Measurements from ENCODE around the gene HOTAIR. TPM values are rescaled to one million over a fixed set of nuclear protein-coding genes. Genes with fewer than 3 reads are reported as not detected.

Gene HOTAIR
- total RNA-seq, 1 experiment from 2014 or later = 8.4 TPM

DNA sequence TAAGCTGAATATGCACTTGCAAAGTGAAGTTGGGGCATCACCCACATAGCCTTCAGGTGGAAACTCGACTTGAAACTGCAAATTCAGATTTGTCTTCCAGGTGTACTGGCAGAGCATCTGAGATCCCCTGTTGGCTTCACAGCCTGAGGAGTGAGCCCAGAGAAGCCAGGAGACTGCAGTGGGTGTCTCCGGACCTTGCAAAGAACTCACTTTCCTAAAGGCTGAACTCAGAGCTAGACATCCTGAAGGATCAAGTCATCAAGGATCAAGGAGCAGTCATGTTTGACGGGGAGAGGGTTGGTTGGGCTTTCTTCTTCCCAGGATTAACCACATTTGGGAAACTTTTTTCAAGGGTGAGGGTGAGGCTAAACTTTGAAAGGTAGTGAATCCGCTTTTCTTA, 45.2 kb downstream of the HOTAIR start:
- DNase-seq (ENCODE audit: low spot score) = no peak

DNA sequence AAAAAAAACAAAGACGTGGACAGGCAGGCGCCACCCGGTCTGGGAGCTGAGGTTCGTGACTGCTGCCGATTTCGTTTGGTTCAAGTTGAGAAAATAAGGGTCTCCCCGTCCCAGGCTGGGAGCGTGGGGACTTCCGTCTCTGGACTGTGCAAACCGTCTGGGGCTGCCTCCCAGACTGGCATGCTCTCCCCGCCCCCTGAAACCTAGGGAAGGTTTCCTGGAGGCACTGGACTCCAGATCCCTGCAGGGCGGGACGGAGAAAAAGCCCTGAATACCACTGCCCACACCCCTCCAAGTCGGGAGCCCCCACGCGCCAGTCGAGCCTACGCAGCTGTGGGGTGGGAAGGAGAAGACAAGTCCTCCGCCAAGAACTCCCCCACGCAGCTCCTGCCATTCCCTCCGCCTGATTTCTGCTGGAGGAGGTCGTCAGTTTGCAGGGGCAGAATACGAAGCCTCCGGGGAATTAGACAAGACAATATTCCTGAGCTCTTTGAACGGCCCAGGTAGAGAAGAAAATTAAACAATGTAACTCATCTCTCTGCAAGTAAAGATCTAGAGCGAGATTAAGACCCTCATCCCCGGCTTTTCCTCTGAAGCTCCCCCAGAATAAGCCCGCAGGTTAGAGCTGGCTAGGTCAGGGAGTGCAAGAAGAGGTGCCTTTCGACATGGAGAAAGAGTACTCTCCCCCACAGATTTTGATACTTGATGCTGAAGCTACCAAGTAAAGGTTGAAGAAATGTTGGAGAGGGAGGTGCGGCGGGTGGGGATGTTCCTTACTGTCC, 46.5 kb downstream of the HOTAIR start:
- no peak for DNase-seq (ENCODE audit: low spot score)

DNA sequence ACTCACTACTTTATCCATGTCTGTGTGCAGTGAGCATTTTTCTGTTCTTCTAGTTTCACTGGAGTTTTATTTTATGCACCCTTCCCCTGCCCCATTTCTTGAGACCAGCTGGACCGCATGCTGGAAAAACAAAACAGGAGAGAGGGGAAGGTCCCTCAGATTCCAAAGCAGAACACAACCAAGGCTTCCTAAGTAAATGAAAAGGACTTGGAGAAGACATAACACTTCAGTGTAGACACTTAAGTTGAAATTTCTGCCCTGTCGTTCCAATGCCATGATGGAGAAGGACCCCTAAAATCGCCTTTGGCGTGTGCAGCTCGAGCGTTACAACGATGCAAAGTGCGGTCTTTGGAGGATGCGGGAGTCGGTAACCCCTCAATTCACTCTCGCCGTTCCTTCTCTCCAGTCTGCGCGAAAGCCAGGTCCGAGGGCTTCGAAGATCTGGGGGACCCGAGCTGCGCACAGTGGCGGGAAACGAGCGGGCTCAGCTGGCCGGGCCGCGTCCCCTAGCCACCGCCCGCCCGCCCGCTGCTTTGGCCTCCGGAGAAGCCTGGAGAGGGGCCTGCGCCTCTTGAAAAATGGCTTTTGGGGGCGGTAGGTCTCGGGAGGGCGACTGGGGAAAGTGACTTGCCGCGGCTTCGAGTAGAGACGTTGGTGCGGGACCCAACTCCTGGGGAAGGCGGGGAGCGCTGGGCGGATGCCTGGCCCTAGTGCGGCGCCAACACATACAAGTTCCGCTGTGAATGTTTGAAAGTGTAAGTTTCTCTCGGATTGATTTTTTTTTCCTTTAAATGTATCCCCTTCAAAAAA, 47.3 kb downstream of the HOTAIR start:
- DNase-seq (ENCODE audit: low spot score) = no peak

DNA sequence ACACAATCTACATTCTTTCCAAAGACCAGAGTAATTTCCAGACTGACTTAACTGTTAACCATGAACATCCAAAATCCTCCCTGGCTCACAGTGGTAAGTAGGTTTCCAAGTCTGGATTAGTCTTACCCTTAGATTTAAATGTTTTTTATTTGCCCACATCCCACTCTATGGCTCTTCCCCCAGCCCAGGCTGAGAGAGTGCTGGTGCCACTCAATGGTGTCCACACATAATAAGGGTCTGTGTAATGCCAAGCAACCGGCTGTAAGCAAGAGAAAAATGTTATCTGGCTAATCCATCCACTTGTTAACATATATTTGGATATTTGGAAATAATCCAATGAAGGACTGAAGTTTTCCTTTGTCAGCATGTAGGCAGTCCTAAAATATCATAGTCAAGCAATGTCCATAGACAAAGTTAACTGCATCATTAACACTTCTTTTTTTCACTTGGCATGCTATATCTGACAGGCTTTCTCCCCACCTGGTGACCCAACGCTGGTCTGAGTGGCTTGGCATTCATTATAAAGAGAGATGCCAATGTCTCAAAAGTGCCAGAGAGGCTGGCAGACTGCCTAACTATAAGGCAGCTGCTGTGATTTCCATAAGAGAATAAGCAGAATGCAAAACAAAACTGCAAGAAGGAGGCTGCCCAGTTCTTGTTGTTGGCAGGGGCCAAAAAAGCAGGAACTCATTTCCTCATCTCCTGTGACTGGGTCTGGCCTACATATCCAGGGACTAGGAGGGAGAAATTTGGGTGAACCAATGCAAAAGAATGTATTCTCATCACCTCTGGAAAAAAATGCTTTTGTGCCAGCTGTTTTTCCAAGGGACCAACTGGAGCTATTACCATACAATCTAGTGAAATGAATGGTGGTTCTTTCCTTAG, 50.0 kb downstream of the HOTAIR start:
- no peak for DNase-seq (ENCODE audit: low spot score)

DNA sequence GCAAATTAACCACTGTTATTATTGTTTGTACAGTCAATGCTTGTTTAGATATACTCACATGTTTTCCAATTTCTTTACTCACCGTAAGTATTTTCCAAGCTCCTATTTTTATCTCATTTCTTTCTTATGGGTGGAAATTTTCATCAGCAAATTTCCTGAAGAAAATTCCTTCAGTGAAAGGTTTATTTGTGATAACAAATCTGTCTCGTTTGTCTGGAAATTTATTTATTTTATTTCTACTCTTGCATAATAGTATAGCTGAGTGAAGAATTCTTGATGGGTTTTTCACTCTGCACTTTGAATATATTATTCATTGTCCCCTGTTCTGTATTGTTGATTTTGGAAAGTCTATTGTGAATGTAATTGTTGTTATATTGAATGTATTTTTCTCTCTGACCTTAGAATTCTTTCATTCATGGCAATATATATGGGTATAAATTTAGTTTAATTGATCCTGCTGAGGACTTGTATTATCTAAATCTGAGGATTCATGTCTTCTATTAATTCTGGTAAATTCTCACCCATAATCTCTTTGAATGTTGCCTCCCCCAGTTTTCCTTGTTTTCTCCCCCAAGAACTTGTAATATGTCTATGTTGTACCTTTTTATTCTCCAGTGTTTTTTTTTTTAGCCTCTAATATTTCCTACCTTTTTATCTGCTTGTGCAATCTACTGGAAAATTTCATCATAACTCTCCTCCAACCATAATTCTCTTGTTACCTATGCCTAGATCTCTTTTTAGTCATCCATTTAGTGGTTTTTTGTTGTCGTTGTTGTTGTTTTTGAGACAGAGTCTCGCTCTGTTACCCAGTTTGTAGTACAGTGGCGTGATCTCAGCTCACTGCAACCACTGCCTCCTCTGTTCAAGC, 57.7 kb downstream of the HOTAIR start:
- no peak for DNase-seq (ENCODE audit: low spot score)

Other genes starting within 250 kb of the HOTAIR start
- 36.8 and 40.2 TPM in 2 replicates for gene CALCOCO1, start 247.5 kb downstream of the HOTAIR start, total RNA-seq (2014; rRNA removed; shearing (Covaris generic))
- not detected in 2 replicates for gene CISTR, start 223.0 kb downstream of the HOTAIR start, total RNA-seq (2014; rRNA removed; shearing (Covaris generic))
- 7.5 and 8.9 TPM in 2 replicates for gene HOXC13, start 36.1 kb downstream of the HOTAIR start, total RNA-seq (2014; rRNA removed; shearing (Covaris generic))
- gene HOXC12, start 20.1 kb downstream of the HOTAIR start, total RNA-seq (2014; rRNA removed; shearing (Covaris generic)) = not detected in 2 replicates
- 1.0 and 2.3 TPM in 2 replicates for gene HOXC11, start 1.8 kb downstream of the HOTAIR start, total RNA-seq (2014; rRNA removed; shearing (Covaris generic))
- 4.4 and 4.9 TPM in 2 replicates for gene HOXC10, start 10.2 kb upstream of the HOTAIR start, total RNA-seq (2014; rRNA removed; shearing (Covaris generic))
- gene HOXC9, start 25.2 kb upstream of the HOTAIR start, total RNA-seq (2014; rRNA removed; shearing (Covaris generic)) = 6.3 and 11.0 TPM in 2 replicates
- gene HOXC8, start 34.0 kb upstream of the HOTAIR start, total RNA-seq (2014; rRNA removed; shearing (Covaris generic)) = not detected in 2 replicates
- gene HOXC6, start 53.5 kb upstream of the HOTAIR start, total RNA-seq (2014; rRNA removed; shearing (Covaris generic)) = 0.31 and 2.5 TPM in 2 replicates
- gene HOXC5, start 58.1 kb upstream of the HOTAIR start, total RNA-seq (2014; rRNA removed; shearing (Covaris generic)) = 0.57 TPM in 1 of 2 replicates, not detected in the other
- not detected in 2 replicates for gene HOXC4, start 78.9 kb upstream of the HOTAIR start, total RNA-seq (2014; rRNA removed; shearing (Covaris generic))
- gene SMUG1, start 214.0 kb upstream of the HOTAIR start, total RNA-seq (2014; rRNA removed; shearing (Covaris generic)) = 27.2 and 37.8 TPM in 2 replicates

Data from A172 (cell line).